GM23338 (cell line): ENCODE measurements around the gene PRPF39.

Experiments
- CREB1 ChIP-seq: fragments of 250-450 bp; sonication (Bioruptor Pico); IDR thresholded peaks from 2 replicates; pipeline ENCODE4 v1.5.0; 2020; ENCODE audit warnings: low read depth, mild to moderate bottlenecking, moderate library complexity
- EZH2 ChIP-seq: fragments of 200-600 bp; sonication (generic); IDR thresholded peaks from one replicate; pipeline ENCODE4 v1.8.0; 2017; ENCODE audit warnings: antibody characterized with exemption, mild to moderate bottlenecking, low read depth; ENCODE audit not compliant: unreplicated experiment
- EZH2phosphoT487 ChIP-seq: fragments of 200-600 bp; sonication (generic); IDR thresholded peaks from one replicate; pipeline ENCODE4 v1.8.1; 2018; ENCODE audit warnings: antibody characterized with exemption; ENCODE audit not compliant: unreplicated experiment
- JUNB ChIP-seq: IDR thresholded peaks from one replicate; pipeline ENCODE4 v1.6.1; 2016; ENCODE audit warnings: antibody characterized with exemption; ENCODE audit not compliant: unreplicated experiment
- NANOG ChIP-seq: IDR thresholded peaks from 2 replicates; pipeline ENCODE4 v1.6.1; 2016; ENCODE audit warnings: antibody characterized with exemption, borderline replicate concordance
- POLR2AphosphoS5 ChIP-seq: IDR thresholded peaks from 2 replicates; pipeline ENCODE4 v1.6.1; 2016; ENCODE audit warnings: antibody characterized with exemption, low read depth
- STAT1 ChIP-seq: IDR thresholded peaks from one replicate; pipeline ENCODE4 v1.6.1; 2016; ENCODE audit warnings: antibody characterized with exemption; ENCODE audit not compliant: unreplicated experiment
- ZNF114 ChIP-seq: fragments of 250-450 bp; sonication (Bioruptor Pico); IDR thresholded peaks from 2 replicates; pipeline ENCODE4 v1.5.0; 2020; ENCODE audit warnings: mild to moderate bottlenecking, moderate library complexity
- ZNF331 ChIP-seq: fragments of 250-450 bp; sonication (Bioruptor Pico); IDR thresholded peaks from 2 replicates; pipeline ENCODE4 v1.5.0; 2020; ENCODE audit warnings: low read depth, mild to moderate bottlenecking, moderate library complexity
- TF ChIP-seq, protein P1 (sequence below), 2 experiments: fragments of 200-600 bp in 1 of 2; sonication (generic) in 1 of 2; conservative IDR thresholded peaks; 2 replicates each; pipeline versions ENCODE4 v1.5.1 to v1.6.1; 2016 to 2017; ENCODE audit warnings: antibody characterized with exemption in 2 of 2, low read depth in 2 of 2, mild to moderate bottlenecking in 2 of 2, moderate library complexity in 1 of 2
- TF ChIP-seq, protein P2 (sequence below): IDR thresholded peaks from one replicate; pipeline ENCODE4 v1.6.1; 2018; ENCODE audit warnings: antibody characterized with exemption; ENCODE audit not compliant: unreplicated experiment
- TF ChIP-seq, protein P3 (sequence below): IDR thresholded peaks from 2 replicates; pipeline ENCODE4 v1.6.1; 2016; ENCODE audit warnings: antibody characterized with exemption
- TF ChIP-seq, protein P4 (sequence below): fragments of 250-450 bp; sonication (Bioruptor Pico); IDR thresholded peaks from 2 replicates; pipeline ENCODE4 v1.5.0; 2020; ENCODE audit warnings: mild to moderate bottlenecking, moderate library complexity

DNA sequence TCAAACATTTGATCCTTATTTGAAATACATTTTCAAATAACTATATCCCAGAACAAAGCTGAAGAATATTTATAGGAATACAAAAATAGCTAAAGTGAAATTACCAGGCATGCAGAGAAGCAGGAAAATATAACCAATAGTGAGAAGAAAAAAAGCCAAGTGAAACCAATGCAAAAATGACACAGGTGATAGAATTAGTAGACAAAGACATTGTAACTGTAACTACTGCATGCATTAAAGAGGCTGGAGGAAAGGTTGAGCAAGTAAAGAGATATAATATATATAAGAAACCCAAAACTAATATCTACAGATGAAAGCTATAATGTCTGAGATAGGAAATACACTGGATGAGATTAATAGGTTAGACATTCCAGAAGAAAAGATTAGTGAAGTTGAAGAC, 49.2 kb upstream of the PRPF39 start:
- no peak for TF ChIP-seq POLR2AphosphoS5
- TF ChIP-seq, protein P1, sequence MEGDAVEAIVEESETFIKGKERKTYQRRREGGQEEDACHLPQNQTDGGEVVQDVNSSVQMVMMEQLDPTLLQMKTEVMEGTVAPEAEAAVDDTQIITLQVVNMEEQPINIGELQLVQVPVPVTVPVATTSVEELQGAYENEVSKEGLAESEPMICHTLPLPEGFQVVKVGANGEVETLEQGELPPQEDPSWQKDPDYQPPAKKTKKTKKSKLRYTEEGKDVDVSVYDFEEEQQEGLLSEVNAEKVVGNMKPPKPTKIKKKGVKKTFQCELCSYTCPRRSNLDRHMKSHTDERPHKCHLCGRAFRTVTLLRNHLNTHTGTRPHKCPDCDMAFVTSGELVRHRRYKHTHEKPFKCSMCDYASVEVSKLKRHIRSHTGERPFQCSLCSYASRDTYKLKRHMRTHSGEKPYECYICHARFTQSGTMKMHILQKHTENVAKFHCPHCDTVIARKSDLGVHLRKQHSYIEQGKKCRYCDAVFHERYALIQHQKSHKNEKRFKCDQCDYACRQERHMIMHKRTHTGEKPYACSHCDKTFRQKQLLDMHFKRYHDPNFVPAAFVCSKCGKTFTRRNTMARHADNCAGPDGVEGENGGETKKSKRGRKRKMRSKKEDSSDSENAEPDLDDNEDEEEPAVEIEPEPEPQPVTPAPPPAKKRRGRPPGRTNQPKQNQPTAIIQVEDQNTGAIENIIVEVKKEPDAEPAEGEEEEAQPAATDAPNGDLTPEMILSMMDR (conservative IDR thresholded peaks at IDR 0.05; ENCODE audit: low read depth in 2 of 2): no peak
- no peak for TF ChIP-seq EZH2
- no peak for TF ChIP-seq STAT1
- no peak for TF ChIP-seq EZH2phosphoT487
- TF ChIP-seq CREB1 (CRISPR knock-in tag): no peak
- TF ChIP-seq, protein P2, sequence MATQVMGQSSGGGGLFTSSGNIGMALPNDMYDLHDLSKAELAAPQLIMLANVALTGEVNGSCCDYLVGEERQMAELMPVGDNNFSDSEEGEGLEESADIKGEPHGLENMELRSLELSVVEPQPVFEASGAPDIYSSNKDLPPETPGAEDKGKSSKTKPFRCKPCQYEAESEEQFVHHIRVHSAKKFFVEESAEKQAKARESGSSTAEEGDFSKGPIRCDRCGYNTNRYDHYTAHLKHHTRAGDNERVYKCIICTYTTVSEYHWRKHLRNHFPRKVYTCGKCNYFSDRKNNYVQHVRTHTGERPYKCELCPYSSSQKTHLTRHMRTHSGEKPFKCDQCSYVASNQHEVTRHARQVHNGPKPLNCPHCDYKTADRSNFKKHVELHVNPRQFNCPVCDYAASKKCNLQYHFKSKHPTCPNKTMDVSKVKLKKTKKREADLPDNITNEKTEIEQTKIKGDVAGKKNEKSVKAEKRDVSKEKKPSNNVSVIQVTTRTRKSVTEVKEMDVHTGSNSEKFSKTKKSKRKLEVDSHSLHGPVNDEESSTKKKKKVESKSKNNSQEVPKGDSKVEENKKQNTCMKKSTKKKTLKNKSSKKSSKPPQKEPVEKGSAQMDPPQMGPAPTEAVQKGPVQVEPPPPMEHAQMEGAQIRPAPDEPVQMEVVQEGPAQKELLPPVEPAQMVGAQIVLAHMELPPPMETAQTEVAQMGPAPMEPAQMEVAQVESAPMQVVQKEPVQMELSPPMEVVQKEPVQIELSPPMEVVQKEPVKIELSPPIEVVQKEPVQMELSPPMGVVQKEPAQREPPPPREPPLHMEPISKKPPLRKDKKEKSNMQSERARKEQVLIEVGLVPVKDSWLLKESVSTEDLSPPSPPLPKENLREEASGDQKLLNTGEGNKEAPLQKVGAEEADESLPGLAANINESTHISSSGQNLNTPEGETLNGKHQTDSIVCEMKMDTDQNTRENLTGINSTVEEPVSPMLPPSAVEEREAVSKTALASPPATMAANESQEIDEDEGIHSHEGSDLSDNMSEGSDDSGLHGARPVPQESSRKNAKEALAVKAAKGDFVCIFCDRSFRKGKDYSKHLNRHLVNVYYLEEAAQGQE: no peak
- no peak for TF ChIP-seq JUNB
- no peak for TF ChIP-seq NANOG
- no peak for TF ChIP-seq ZNF331
- TF ChIP-seq ZNF114 (CRISPR knock-in tag): no peak
- TF ChIP-seq, protein P3, sequence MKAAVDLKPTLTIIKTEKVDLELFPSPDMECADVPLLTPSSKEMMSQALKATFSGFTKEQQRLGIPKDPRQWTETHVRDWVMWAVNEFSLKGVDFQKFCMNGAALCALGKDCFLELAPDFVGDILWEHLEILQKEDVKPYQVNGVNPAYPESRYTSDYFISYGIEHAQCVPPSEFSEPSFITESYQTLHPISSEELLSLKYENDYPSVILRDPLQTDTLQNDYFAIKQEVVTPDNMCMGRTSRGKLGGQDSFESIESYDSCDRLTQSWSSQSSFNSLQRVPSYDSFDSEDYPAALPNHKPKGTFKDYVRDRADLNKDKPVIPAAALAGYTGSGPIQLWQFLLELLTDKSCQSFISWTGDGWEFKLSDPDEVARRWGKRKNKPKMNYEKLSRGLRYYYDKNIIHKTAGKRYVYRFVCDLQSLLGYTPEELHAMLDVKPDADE: no peak
- TF ChIP-seq, protein P4, sequence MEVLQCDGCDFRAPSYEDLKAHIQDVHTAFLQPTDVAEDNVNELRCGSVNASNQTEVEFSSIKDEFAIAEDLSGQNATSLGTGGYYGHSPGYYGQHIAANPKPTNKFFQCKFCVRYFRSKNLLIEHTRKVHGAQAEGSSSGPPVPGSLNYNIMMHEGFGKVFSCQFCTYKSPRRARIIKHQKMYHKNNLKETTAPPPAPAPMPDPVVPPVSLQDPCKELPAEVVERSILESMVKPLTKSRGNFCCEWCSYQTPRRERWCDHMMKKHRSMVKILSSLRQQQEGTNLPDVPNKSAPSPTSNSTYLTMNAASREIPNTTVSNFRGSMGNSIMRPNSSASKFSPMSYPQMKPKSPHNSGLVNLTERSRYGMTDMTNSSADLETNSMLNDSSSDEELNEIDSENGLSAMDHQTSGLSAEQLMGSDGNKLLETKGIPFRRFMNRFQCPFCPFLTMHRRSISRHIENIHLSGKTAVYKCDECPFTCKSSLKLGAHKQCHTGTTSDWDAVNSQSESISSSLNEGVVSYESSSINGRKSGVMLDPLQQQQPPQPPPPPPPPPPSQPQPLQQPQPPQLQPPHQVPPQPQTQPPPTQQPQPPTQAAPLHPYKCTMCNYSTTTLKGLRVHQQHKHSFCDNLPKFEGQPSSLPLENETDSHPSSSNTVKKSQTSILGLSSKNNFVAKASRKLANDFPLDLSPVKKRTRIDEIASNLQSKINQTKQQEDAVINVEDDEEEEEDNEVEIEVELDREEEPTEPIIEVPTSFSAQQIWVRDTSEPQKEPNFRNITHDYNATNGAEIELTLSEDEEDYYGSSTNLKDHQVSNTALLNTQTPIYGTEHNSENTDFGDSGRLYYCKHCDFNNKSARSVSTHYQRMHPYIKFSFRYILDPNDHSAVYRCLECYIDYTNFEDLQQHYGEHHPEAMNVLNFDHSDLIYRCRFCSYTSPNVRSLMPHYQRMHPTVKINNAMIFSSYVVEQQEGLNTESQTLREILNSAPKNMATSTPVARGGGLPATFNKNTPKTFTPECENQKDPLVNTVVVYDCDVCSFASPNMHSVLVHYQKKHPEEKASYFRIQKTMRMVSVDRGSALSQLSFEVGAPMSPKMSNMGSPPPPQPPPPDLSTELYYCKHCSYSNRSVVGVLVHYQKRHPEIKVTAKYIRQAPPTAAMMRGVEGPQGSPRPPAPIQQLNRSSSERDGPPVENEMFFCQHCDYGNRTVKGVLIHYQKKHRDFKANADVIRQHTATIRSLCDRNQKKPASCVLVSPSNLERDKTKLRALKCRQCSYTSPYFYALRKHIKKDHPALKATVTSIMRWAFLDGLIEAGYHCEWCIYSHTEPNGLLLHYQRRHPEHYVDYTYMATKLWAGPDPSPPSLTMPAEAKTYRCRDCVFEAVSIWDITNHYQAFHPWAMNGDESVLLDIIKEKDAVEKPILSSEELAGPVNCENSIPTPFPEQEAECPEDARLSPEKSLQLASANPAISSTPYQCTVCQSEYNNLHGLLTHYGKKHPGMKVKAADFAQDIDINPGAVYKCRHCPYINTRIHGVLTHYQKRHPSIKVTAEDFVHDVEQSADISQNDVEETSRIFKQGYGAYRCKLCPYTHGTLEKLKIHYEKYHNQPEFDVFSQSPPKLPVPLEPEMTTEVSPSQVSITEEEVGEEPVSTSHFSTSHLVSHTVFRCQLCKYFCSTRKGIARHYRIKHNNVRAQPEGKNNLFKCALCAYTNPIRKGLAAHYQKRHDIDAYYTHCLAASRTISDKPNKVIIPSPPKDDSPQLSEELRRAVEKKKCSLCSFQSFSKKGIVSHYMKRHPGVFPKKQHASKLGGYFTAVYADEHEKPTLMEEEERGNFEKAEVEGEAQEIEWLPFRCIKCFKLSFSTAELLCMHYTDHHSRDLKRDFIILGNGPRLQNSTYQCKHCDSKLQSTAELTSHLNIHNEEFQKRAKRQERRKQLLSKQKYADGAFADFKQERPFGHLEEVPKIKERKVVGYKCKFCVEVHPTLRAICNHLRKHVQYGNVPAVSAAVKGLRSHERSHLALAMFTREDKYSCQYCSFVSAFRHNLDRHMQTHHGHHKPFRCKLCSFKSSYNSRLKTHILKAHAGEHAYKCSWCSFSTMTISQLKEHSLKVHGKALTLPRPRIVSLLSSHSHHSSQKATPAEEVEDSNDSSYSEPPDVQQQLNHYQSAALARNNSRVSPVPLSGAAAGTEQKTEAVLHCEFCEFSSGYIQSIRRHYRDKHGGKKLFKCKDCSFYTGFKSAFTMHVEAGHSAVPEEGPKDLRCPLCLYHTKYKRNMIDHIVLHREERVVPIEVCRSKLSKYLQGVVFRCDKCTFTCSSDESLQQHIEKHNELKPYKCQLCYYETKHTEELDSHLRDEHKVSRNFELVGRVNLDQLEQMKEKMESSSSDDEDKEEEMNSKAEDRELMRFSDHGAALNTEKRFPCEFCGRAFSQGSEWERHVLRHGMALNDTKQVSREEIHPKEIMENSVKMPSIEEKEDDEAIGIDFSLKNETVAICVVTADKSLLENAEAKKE (CRISPR knock-in tag): no peak
